HL-60 (cell line): Measurements from ENCODE around the gene OXNAD1.

Experiments used
- DNase-seq, 2 experiments: peaks; one replicate each; pipeline ENCODE4 v3.0.0-alpha.2; 2010 to 2020; ENCODE audit warnings: low read depth in 1 of 2, low spot score in 1 of 2
- H3K27ac ChIP-seq: fragments of 250-450 bp; sonication (Bioruptor Pico); replicated peaks from 2 replicates; pipeline ENCODE4 v1.5.1; 2020; ENCODE audit warnings: mild to moderate bottlenecking, moderate library complexity
- H3K27me3 ChIP-seq: fragments of 250-450 bp; sonication (Bioruptor Pico); 2 replicates; pipeline ENCODE4 v1.5.1; 2021; ENCODE audit warnings: mild to moderate bottlenecking, moderate library complexity; ENCODE audit not compliant: insufficient read depth, poor library complexity, severe bottlenecking
- H3K4me3 ChIP-seq: replicated peaks from 2 replicates; pipeline ENCODE4 v1.5.1; 2011; ENCODE audit warnings: mild to moderate bottlenecking, control low read depth, low read length; ENCODE audit not compliant: insufficient read depth
- CTCF ChIP-seq: IDR thresholded peaks from one replicate; pipeline ENCODE4 v1.5.1; 2011; ENCODE audit warnings: low read length, control low read depth, inconsistent platforms; ENCODE audit not compliant: insufficient read depth
- GABPA ChIP-seq: IDR thresholded peaks from 2 replicates; pipeline ENCODE4 v1.6.1; 2012; ENCODE audit warnings: low read depth
- POLR2AphosphoS5 ChIP-seq: IDR thresholded peaks from 2 replicates; pipeline ENCODE4 v1.6.1; 2012; ENCODE audit warnings: low read depth
- REST ChIP-seq: IDR thresholded peaks from 2 replicates; pipeline ENCODE4 v1.6.1; 2012; ENCODE audit warnings: low read depth; ENCODE audit not compliant: insufficient replicate concordance
- SPI1 ChIP-seq: IDR thresholded peaks from 2 replicates; pipeline ENCODE4 v1.6.1; 2012; ENCODE audit warnings: low read depth, mild to moderate bottlenecking, borderline replicate concordance

Gene OXNAD1

GRCh38 chr3:16245609-16246008 is 19.4 kb upstream of the OXNAD1 start:
- DNase-seq, result no peak
- Histone ChIP-seq H3K4me3 (no peak overlapping the region), H3K27ac (no peak overlapping the region), H3K27me3 (no peaks in the 10 kb centered on the region)
- TF ChIP-seq SPI1, result no peak
- TF ChIP-seq GABPA, result no peak
- TF ChIP-seq POLR2AphosphoS5, result no peak
- no peak for TF ChIP-seq CTCF
- TF ChIP-seq REST, result no peak

GRCh38 chr3:16247282-16248061 is 17.5 kb upstream of the OXNAD1 start:
- H3K4me3 ChIP-seq, result no peak overlapping the region

More at GRCh38 chr3:16247282-16248061, 17.5 kb upstream of the OXNAD1 start:
- peak in 1 of 2 experiments; percentile 86 for DNase-seq
- TF ChIP-seq CTCF (peak; percentile 75), SPI1 (peak; percentile 25; the same call in 1 of the 2 replicates), POLR2AphosphoS5 (no peak), GABPA (no peak), REST (no peak)
- no peak overlapping the region for H3K27ac ChIP-seq
- no peaks in the 10 kb centered on the region for H3K27me3 ChIP-seq
